ENCODE results near the gene SPRED3. TPM values are rescaled to one million over a fixed set of nuclear protein-coding genes. Genes with fewer than 3 reads are reported as not detected.

Gene SPRED3
- total and polyA plus RNA-seq, 2 donors (not counting 1 experiment from before 2014, with no cell fraction given), result 1.1 to 1.7 TPM

- DNase-seq, result peak; percentile 15
- intact Hi-C loops (cut with micrococcal nuclease), result no loop called here
- Mint-ChIP-seq H3K4me1 (peaks cover 36% of the 10 kb centered on the region), H3K27me3 (peaks cover 45% of the 10 kb centered on the region), H3K9me3 (ENCODE audit: insufficient read depth) (no peaks in the 10 kb centered on the region), H3K4me3 (no peak overlapping the region), H3K27ac (no peak overlapping the region)
- no peak overlapping the region for H3K27ac ChIP-seq (ENCODE audit: low read length in 2 of 2)
- WGBS (ENCODE audit: insufficient coverage), result 72% methylated on average over 3 of the region's 8 CpGs
- H3K27me3 ChIP-seq (replicated peaks in 1 of 4; ENCODE audit: control extremely low read depth in 1 of 4, control insufficient read depth in 3 of 4, insufficient read depth in 4 of 4, low read length in 3 of 4), result peaks cover 0 to 54% (median 24%) of the 10 kb centered on the region in 4 experiments
- no peak overlapping the region for H3K4me2 ChIP-seq (replicated peaks; ENCODE audit: low read depth, low read length, poor library complexity, severe bottlenecking)
- no peak overlapping the region for H3K4me3 ChIP-seq (ENCODE audit: control extremely low read depth in 1 of 5, extremely low read depth in 1 of 5, insufficient read depth in 1 of 5, low read depth in 2 of 5, low read length in 4 of 5)
- ChIA-PET POLR2A (no interaction called here), CTCF (interaction anchor here (0.8 kb wide), 1 partner anchor 11 kb away, joined by 3 read pairs; the partner anchor contains the start of gene FAM98C)
- peaks cover 40% of the 10 kb centered on the region in 2 donors for H3K4me1 ChIP-seq (ENCODE audit: control insufficient read depth in 2 of 2, insufficient read depth in 2 of 2, low read length in 2 of 2)
- H3K9ac ChIP-seq (ENCODE audit: low read length), result no peak overlapping the region
- H4K20me1 ChIP-seq (ENCODE audit: control insufficient read depth, insufficient read depth, low read length, poor library complexity, severe bottlenecking), result peaks cover 11% of the 10 kb centered on the region
- H2AFZ ChIP-seq (ENCODE audit: insufficient read depth, low read depth, low read length, poor library complexity, severe bottlenecking), result no peak overlapping the region
- no peaks in the 10 kb centered on the region for H3K79me2 ChIP-seq (ENCODE audit: control insufficient read depth, insufficient read depth, low read length)
- H3K9me3 ChIP-seq (ENCODE audit: control extremely low read depth in 1 of 3, control insufficient read depth in 2 of 3, insufficient read depth in 1 of 3, low read length in 2 of 3), result peaks cover 0 to 21% (median 0%) of the 10 kb centered on the region in 3 donors
- ATAC-seq (ENCODE audit: low read depth), result no peak
- TF ChIP-seq CTCF (IDR thresholded peaks at IDR 0.05) (no peak), EZH2 (IDR thresholded peaks at IDR 0.05; ENCODE audit: borderline replicate concordance, insufficient read depth, low read depth, low read length, poor library complexity, severe bottlenecking) (no peak)
- no peaks in the 10 kb centered on the region for H3K36me3 ChIP-seq (replicated peaks in 1 of 2; ENCODE audit: control extremely low read depth in 1 of 2, control insufficient read depth in 1 of 2, extremely low read depth in 1 of 2, insufficient read depth in 2 of 2, low read length in 1 of 2)
Observed at GRCh38 chr19:38391911-38392464, 3.5 kb downstream of the SPRED3 start.

- H3K4me3 ChIP-seq (ENCODE audit: control extremely low read depth in 1 of 5, extremely low read depth in 1 of 5, insufficient read depth in 1 of 5, low read depth in 2 of 5, low read length in 4 of 5), result no peak overlapping the region
- peaks cover 0 to 49% (median 24%) of the 10 kb centered on the region in 4 experiments for H3K27me3 ChIP-seq (replicated peaks in 1 of 4; ENCODE audit: control extremely low read depth in 1 of 4, control insufficient read depth in 3 of 4, insufficient read depth in 4 of 4, low read length in 3 of 4)
- intact Hi-C loops (cut with micrococcal nuclease), result no loop called here
- no peaks in the 10 kb centered on the region for H3K36me3 ChIP-seq (replicated peaks in 1 of 2; ENCODE audit: control extremely low read depth in 1 of 2, control insufficient read depth in 1 of 2, extremely low read depth in 1 of 2, insufficient read depth in 2 of 2, low read length in 1 of 2)
- CTCF ChIA-PET, result interaction anchor here (0.8 to 2.1 kb wide), 2 partner anchors 10 kb away, joined by 3 to 9 read pairs; partner anchors contain the start of gene FAM98C
- peaks cover 31 to 32% of the 10 kb centered on the region in 2 donors for H3K4me1 ChIP-seq (ENCODE audit: control insufficient read depth in 2 of 2, insufficient read depth in 2 of 2, low read length in 2 of 2)
- no peak for ATAC-seq (ENCODE audit: low read depth)
- Mint-ChIP-seq H3K4me3 (no peak overlapping the region), H3K9me3 (ENCODE audit: insufficient read depth) (no peaks in the 10 kb centered on the region), H3K27me3 (peaks cover 45% of the 10 kb centered on the region), H3K4me1 (peaks cover 29% of the 10 kb centered on the region), H3K27ac (no peak overlapping the region)
- POLR2A ChIA-PET, result no interaction called here
- H2AFZ ChIP-seq (ENCODE audit: insufficient read depth, low read depth, low read length, poor library complexity, severe bottlenecking), result no peak overlapping the region
- H3K27ac ChIP-seq (ENCODE audit: low read length in 2 of 2), result no peak overlapping the region
- H3K4me2 ChIP-seq (replicated peaks; ENCODE audit: low read depth, low read length, poor library complexity, severe bottlenecking), result no peak overlapping the region
- TF ChIP-seq CTCF (IDR thresholded peaks at IDR 0.05), result no peak
- no peak for TF ChIP-seq EZH2 (IDR thresholded peaks at IDR 0.05; ENCODE audit: borderline replicate concordance, insufficient read depth, low read depth, low read length, poor library complexity, severe bottlenecking)
- H3K9me3 ChIP-seq (ENCODE audit: control extremely low read depth in 1 of 3, control insufficient read depth in 2 of 3, insufficient read depth in 1 of 3, low read length in 2 of 3), result peaks cover 0 to 12% (median 0%) of the 10 kb centered on the region in 3 donors
- no peak overlapping the region for H3K9ac ChIP-seq (ENCODE audit: low read length)
- DNase-seq, result no peak
- 87% methylated on average over 6 of the region's 6 CpGs for WGBS (ENCODE audit: insufficient coverage)
- H3K79me2 ChIP-seq (ENCODE audit: control insufficient read depth, insufficient read depth, low read length), result no peaks in the 10 kb centered on the region
- peaks cover 3% of the 10 kb centered on the region for H4K20me1 ChIP-seq (ENCODE audit: control insufficient read depth, insufficient read depth, low read length, poor library complexity, severe bottlenecking)
Observed at GRCh38 chr19:38392707-38393308, 4.3 kb downstream of the SPRED3 start.

All from B cell (primary cell).